Tibial nerve (tissue), 4 donors: ENCODE results near the gene MTRF1. TPM values are rescaled to one million over a fixed set of nuclear protein-coding genes. Genes with fewer than 3 reads are reported as not detected.

ENCODE experiments used
- DNase-seq, 2 donors: peaks; one replicate each; pipeline ENCODE4 v3.0.0-alpha.2; 2019; ENCODE audit warnings: low spot score in 2 of 2
- H3K27ac ChIP-seq, 4 donors: fragments of 200-600 bp; sonication (generic) in 3 of 4; one replicate each; pipeline ENCODE4 v1.5.1; 2017 to 2019; ENCODE audit warnings: mild to moderate bottlenecking in 1 of 4
- H3K27me3 ChIP-seq, 2 donors: fragments of 200-600 bp; sonication (generic) in 1 of 2; one replicate each; pipeline versions ENCODE4 v1.5.1 to v1.6.0; 2017 to 2019
- H3K36me3 ChIP-seq, 3 donors: fragments of 200-600 bp; sonication (generic); one replicate each; pipeline ENCODE4 v1.5.1; 2018 to 2019
- H3K4me1 ChIP-seq, 4 donors: fragments of 200-600 bp; sonication (generic) in 3 of 4; one replicate each; pipeline ENCODE4 v1.5.1; 2017 to 2019
- H3K4me3 ChIP-seq, 4 donors: fragments of 200-600 bp; sonication (generic) in 3 of 4; one replicate each; pipeline ENCODE4 v1.5.1; 2017 to 2019; ENCODE audit warnings: mild to moderate bottlenecking in 1 of 4, moderate library complexity in 1 of 4
- H3K9me3 ChIP-seq, 4 donors: fragments of 200-600 bp; sonication (generic) in 3 of 4; one replicate each; pipeline ENCODE4 v1.5.1; 2017 to 2019
- EP300 ChIP-seq, 2 donors: sonication (generic); formaldehyde crosslinking; IDR thresholded peaks; one replicate each; pipeline ENCODE4 v1.6.1; 2017; ENCODE audit warnings: antibody characterized with exemption in 2 of 2, mild to moderate bottlenecking in 1 of 2
- POLR2A ChIP-seq, 2 donors: fragments of 450-650 bp; IDR thresholded peaks; one replicate each; pipeline ENCODE4 v1.6.1; 2017; ENCODE audit warnings: antibody characterized with exemption in 2 of 2, mild to moderate bottlenecking in 2 of 2, moderate library complexity in 2 of 2
- WGBS, 2 donors: methylation state at CpG; one replicate each; pipeline ENCODE4 v1.1.5; 2018; 5-methylcytosine and 5-hydroxymethylcytosine counted together
- total RNA-seq, 4 donors: library from RNA; depleted of rRNA; stranded (reverse); fragments of >200 nt; gene quantifications; one replicate each; pipeline ENCODE4 v1.1.0, GENCODE V29; 2016
- TF ChIP-seq, protein P1 (sequence below), 5 experiments: fragments of 200-600 bp in 3 of 5; fragments of 450-650 bp in 2 of 5; sonication (generic) in 3 of 5; IDR thresholded peaks; one replicate each; pipeline ENCODE4 v1.5.1; 2016 to 2019; ENCODE audit warnings: antibody characterized with exemption in 5 of 5, mild to moderate bottlenecking in 3 of 5, moderate library complexity in 2 of 5

MTRF1 gene
- total RNA-seq, 4 donors from 2014 or later, result 2.5 to 27.3 (median 7.3) TPM

DNA sequence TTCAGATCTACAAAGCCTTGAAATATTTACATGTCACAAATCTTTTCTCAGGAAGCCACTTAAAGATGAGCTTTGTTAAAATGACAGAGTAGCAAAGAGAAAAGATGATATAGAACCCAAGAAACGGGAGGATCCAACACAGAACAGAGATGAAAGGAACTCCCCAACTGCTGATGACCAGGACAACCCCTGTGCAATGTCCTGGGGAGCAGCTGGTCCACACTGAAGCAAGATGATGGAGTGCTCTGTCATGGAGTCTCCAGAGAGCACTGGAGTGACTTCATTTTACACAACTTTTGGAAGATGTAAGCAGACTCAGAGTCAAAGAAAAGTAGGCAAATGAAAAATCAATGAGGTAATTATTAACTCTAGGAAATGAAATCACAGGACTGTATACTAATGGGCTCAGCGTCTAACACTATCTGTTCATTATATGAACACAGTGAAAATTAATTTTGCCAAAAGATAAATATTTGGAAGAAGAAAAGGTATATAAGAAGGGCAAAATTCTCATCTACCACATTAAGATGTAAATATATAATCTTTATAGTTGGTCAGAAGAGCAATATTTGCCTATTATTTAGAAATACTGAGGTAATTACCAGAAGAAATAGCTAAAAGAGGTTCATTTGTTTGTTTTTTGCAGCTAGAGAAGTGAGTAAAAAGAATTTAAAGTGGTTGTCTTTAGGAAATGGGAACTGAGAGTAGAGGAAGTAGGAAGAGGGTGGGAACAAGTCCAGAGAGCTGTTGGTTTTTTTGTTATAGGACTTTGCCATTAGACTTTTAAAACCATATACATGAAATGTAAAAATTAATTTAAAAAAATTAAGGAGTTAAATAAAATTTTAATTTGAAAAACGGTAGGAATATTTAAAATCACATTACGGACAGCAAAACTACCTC is 30.5 kb downstream of the MTRF1 start:
- Histone ChIP-seq H3K9me3 (no peaks in the 10 kb centered on the region), H3K27ac (no peak overlapping the region), H3K27me3 (no peaks in the 10 kb centered on the region), H3K4me3 (no peak overlapping the region), H3K36me3 (peaks cover 0 to 60% (median 0%) of the 10 kb centered on the region in 3 donors), H3K4me1 (no peaks in the 10 kb centered on the region)
- DNase-seq, result no peak
- WGBS, 2 donors, result 84 to 86% methylated on average over 4 of the region's 4 CpGs
- TF ChIP-seq EP300 (IDR thresholded peaks at IDR 0.05) (no peak), POLR2A (IDR thresholded peaks at IDR 0.05) (no peak)
- TF ChIP-seq, protein P1, sequence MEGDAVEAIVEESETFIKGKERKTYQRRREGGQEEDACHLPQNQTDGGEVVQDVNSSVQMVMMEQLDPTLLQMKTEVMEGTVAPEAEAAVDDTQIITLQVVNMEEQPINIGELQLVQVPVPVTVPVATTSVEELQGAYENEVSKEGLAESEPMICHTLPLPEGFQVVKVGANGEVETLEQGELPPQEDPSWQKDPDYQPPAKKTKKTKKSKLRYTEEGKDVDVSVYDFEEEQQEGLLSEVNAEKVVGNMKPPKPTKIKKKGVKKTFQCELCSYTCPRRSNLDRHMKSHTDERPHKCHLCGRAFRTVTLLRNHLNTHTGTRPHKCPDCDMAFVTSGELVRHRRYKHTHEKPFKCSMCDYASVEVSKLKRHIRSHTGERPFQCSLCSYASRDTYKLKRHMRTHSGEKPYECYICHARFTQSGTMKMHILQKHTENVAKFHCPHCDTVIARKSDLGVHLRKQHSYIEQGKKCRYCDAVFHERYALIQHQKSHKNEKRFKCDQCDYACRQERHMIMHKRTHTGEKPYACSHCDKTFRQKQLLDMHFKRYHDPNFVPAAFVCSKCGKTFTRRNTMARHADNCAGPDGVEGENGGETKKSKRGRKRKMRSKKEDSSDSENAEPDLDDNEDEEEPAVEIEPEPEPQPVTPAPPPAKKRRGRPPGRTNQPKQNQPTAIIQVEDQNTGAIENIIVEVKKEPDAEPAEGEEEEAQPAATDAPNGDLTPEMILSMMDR (IDR thresholded peaks at IDR 0.05), result no peak

DNA sequence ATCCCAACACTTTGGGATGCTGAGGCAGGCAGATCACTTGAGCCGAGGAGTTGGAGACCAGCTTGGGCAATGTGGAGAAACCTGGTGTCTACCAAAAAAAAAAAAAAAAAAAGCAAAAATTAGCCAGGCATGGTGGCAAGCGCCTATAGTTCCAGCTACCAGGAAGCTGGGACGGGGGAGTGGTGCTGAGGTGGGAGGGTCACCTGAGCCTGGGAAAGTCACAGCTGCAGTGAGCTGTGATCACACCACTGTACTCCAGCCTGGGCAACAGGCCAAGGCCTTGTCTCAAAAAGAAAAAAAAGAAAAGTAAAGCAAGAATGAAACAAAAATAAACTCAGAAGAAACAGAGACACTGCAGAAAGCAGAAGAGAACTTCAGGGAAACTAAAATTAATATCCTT is 31.6 kb downstream of the MTRF1 start:
- H3K27ac ChIP-seq, result no peak overlapping the region
- H3K4me1 ChIP-seq, result no peaks in the 10 kb centered on the region
- no peak overlapping the region for H3K4me3 ChIP-seq
- DNase-seq, result no peak
- H3K36me3 ChIP-seq, result peaks cover 0 to 59% (median 0%) of the 10 kb centered on the region in 3 donors
- TF ChIP-seq, protein P1 (IDR thresholded peaks at IDR 0.05), result no peak
- no peak for TF ChIP-seq EP300 (IDR thresholded peaks at IDR 0.05)
- TF ChIP-seq POLR2A (IDR thresholded peaks at IDR 0.05), result no peak
- no peaks in the 10 kb centered on the region for H3K9me3 ChIP-seq
- WGBS, 2 donors, result 87 to 94% methylated on average over 3 of the region's 3 CpGs
- H3K27me3 ChIP-seq, result no peaks in the 10 kb centered on the region

DNA sequence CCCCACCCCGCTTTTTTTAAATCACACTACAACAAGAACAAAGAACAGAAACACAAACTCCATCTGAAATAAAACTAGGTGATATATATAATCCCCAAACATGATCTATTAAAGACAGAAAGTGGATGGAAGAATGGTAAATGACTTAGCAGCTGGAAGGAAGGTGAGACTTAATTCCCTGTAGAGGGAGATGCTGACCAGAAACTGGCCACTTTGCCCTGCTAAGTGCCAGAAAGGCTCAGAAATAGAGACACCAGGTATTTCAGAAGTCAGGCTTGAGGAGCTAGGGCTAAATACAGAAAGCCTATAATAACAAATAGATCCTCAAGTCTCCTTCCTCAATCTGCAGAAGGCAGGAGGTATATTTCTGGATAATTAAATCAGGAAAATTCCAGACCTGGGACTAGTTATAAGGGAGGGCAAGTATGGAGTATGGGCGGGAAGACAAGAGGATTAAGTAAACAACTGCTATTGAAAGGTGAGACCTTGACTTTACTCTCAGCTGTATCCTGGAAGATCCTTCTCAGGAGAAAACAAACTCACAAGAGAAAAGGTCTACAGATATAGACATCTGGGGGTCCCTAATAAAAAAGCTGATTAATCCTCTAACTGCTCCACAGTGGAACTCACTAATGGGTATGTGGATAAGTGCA is 32.2 kb downstream of the MTRF1 start:
- H3K9me3 ChIP-seq, result no peaks in the 10 kb centered on the region
- 90 to 94% methylated on average over 2 of the region's 2 CpGs for WGBS, 2 donors
- DNase-seq, result no peak
- no peak overlapping the region for H3K4me3 ChIP-seq
- no peaks in the 10 kb centered on the region for H3K27me3 ChIP-seq
- H3K27ac ChIP-seq, result no peak overlapping the region
- no peak for TF ChIP-seq EP300 (IDR thresholded peaks at IDR 0.05)
- TF ChIP-seq, protein P1 (IDR thresholded peaks at IDR 0.05), result no peak
- TF ChIP-seq POLR2A (IDR thresholded peaks at IDR 0.05), result no peak
- no peaks in the 10 kb centered on the region for H3K4me1 ChIP-seq
- H3K36me3 ChIP-seq, result peaks cover 0 to 64% (median 0%) of the 10 kb centered on the region in 3 donors

DNA sequence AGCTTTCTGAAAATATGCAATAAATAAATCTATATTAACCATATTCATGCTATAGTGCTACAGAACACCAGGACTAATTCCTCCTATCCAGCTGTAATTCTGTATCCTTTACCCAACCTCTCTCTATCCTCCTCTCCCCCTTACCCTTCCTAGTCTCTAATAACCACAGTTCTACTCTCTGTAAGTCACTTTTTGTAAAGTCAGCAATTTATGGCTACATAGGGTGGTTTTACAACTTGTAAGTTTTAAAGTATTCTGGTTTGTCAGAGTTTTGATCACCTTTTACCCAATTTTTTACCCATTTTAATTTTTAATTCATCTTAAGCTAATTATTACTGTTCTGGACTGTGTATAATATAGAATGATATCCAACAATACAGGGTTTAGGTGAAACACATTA is 34.0 kb downstream of the MTRF1 start:
- Histone ChIP-seq H3K4me3 (no peak overlapping the region), H3K27ac (no peak overlapping the region), H3K9me3 (no peaks in the 10 kb centered on the region), H3K36me3 (peaks cover 0 to 62% (median 0%) of the 10 kb centered on the region in 3 donors), H3K27me3 (no peaks in the 10 kb centered on the region), H3K4me1 (no peaks in the 10 kb centered on the region)
- TF ChIP-seq POLR2A (IDR thresholded peaks at IDR 0.05) (no peak), EP300 (IDR thresholded peaks at IDR 0.05) (no peak)
- TF ChIP-seq, protein P1 (IDR thresholded peaks at IDR 0.05), result no peak
- no peak for DNase-seq
